HepG2 (cell line): Measurements from ENCODE around the gene PRAMEF4.
"Not testable (repeated sequence)": the region's sequence is repeated elsewhere in the genome, so short reads cannot be mapped to it uniquely, and the experiment has no call there.

Experiments
- DRAP1 ChIP-seq: IDR thresholded peaks from 2 replicates; pipeline ENCODE4 v1.6.1; 2016; ENCODE audit warnings: missing genetic modification reagents, missing compliant biosample characterization
- ETV6 ChIP-seq: sonication (generic); formaldehyde crosslinking; conservative IDR thresholded peaks from 2 replicates; pipeline ENCODE4 v1.4.0; 2020; ENCODE audit warnings: missing genetic modification reagents
- MAF1 ChIP-seq: sonication (generic); formaldehyde crosslinking; IDR thresholded peaks from 2 replicates; pipeline ENCODE4 v1.5.0; 2020; ENCODE audit warnings: missing genetic modification reagents, borderline replicate concordance
- MEIS1 ChIP-seq: sonication (generic); formaldehyde crosslinking; IDR thresholded peaks from 2 replicates; pipeline ENCODE4 v1.9.0; 2021; ENCODE audit warnings: mild to moderate bottlenecking, missing genetic modification reagents, moderate library complexity, borderline replicate concordance
- RXRA ChIP-seq: sonication (generic); formaldehyde crosslinking; IDR thresholded peaks from 2 replicates; pipeline ENCODE4 v1.5.1; 2020; ENCODE audit warnings: missing genetic modification reagents
- ZNF510 ChIP-seq: sonication (generic); formaldehyde crosslinking; IDR thresholded peaks from 2 replicates; pipeline ENCODE4 v1.4.0; 2020; ENCODE audit warnings: low read depth, mild to moderate bottlenecking, missing genetic modification reagents

- not testable (repeated sequence) for TF ChIP-seq MAF1; MEIS1; ZNF510; DRAP1; RXRA; ETV6 (CRISPR knock-in tag)
These were observed 22.7 kb downstream of the PRAMEF4 start for GRCh38 chr1:12863131-12863880.
